SU-DHL-6 (cell line): ENCODE results near the gene OR2F1.

Experiments used
- H2AFZ ChIP-seq: fragments of 200-600 bp; sonication (generic); 2 replicates; pipeline ENCODE4 v1.6.1; 2014; ENCODE audit warnings: low read depth, mild to moderate bottlenecking, moderate library complexity, mixed read lengths, antibody characterized with exemption, low read length; ENCODE audit not compliant: severe bottlenecking
- H3F3A ChIP-seq: fragments of 200-600 bp; shearing (Covaris generic); 2 replicates; pipeline ENCODE4 v1.6.0; 2016; ENCODE audit warnings: antibody characterized with exemption, mild to moderate bottlenecking; ENCODE audit not compliant: insufficient read depth
- H3K27ac ChIP-seq: fragments of 200-600 bp; sonication (generic); 2 replicates; pipeline ENCODE4 v1.5.1; 2016; ENCODE audit warnings: low read depth, mild to moderate bottlenecking, low read length, moderate library complexity, mixed read lengths
- H3K27me3 ChIP-seq: fragments of 200-600 bp; sonication (generic), shearing (Covaris generic); 2 replicates; pipeline ENCODE4 v1.6.0; 2014; ENCODE audit warnings: mild to moderate bottlenecking, low read length
- H3K36me3 ChIP-seq: fragments of 200-600 bp; sonication (generic); 2 replicates; pipeline ENCODE4 v1.6.1; 2014; ENCODE audit warnings: mild to moderate bottlenecking, low read length, mixed read lengths
- H3K4me2 ChIP-seq: fragments of 300-600, 200-600 bp; shearing (Covaris generic), sonication (generic); 2 replicates; pipeline ENCODE4 v1.6.0; 2014; ENCODE audit warnings: low read length, low read depth, mild to moderate bottlenecking; ENCODE audit not compliant: poor library complexity, severe bottlenecking
- H3K4me3 ChIP-seq: fragments of 200-600 bp; sonication (generic); 2 replicates; pipeline ENCODE4 v1.5.1; 2014; ENCODE audit warnings: antibody characterized with exemption, low read length, mild to moderate bottlenecking, mixed read lengths; ENCODE audit not compliant: insufficient read depth, poor library complexity, severe bottlenecking
- H3K79me2 ChIP-seq: fragments of 200-600 bp; sonication (generic); 2 replicates; pipeline ENCODE4 v1.6.1; 2014; ENCODE audit warnings: mild to moderate bottlenecking, low read length, moderate library complexity; ENCODE audit not compliant: insufficient read depth
- H3K9ac ChIP-seq: fragments of 200-600 bp; sonication (generic); 2 replicates; pipeline ENCODE4 v1.7.0; 2014; ENCODE audit warnings: mild to moderate bottlenecking, low read length
- H3K9me2 ChIP-seq: fragments of 200-600 bp; sonication (generic); replicated peaks from 2 replicates; pipeline ENCODE4 v1.6.1; 2014; ENCODE audit warnings: low read length; ENCODE audit not compliant: insufficient read depth
- H3K9me3 ChIP-seq: fragments of 200-600 bp; sonication (generic); 2 replicates; pipeline ENCODE4 v1.6.1; 2014; ENCODE audit warnings: low read length, mixed read lengths; ENCODE audit not compliant: insufficient read depth
- H4K20me1 ChIP-seq: fragments of 200-600 bp; sonication (generic); 2 replicates; pipeline ENCODE4 v1.6.1; 2014; ENCODE audit warnings: low read depth, mild to moderate bottlenecking, antibody characterized with exemption, low read length, moderate library complexity, mixed read lengths
- CTCF ChIP-seq: fragments of 200-600 bp; sonication (generic); IDR thresholded peaks from one replicate; pipeline ENCODE4 v1.5.1; 2017; ENCODE audit warnings: antibody characterized with exemption, mild to moderate bottlenecking, low read length, moderate library complexity; ENCODE audit not compliant: insufficient read depth, poor library complexity, severe bottlenecking
- EZH2phosphoT487 ChIP-seq: fragments of 200-600 bp; sonication (generic), shearing (Covaris generic); conservative IDR thresholded peaks from 2 replicates; pipeline ENCODE4 v1.6.1; 2018; ENCODE audit warnings: mild to moderate bottlenecking, antibody characterized with exemption, low read length, moderate library complexity, mixed read lengths

OR2F1 gene

GRCh38 chr7:143954544-143954943 is at the start of gene OR2F1:
OR2F1 (plus strand) TSS chr7:143954844; CDS start chr7:143959971, 5,127 bp downstream.
- Histone ChIP-seq H3F3A (no peaks in the 10 kb centered on the region), H2AFZ (no peak within 1 kb of the TSS), H4K20me1 (no peaks in the 10 kb centered on the region), H3K27ac (no peak within 1 kb of the TSS), H3K4me3 (no peak within 1 kb of the TSS), H3K79me2 (no peaks in the 10 kb centered on the region), H3K27me3 (no peaks in the 10 kb centered on the region), H3K9me2 (no peaks in the 10 kb centered on the region), H3K4me2 (no peak within 1 kb of the TSS), H3K9ac (no peak within 1 kb of the TSS), H3K36me3 (no peaks in the 10 kb centered on the region), H3K9me3 (no peaks in the 10 kb centered on the region)
- TF ChIP-seq CTCF = no peak
- TF ChIP-seq EZH2phosphoT487 = no peak

- H3K9me3 ChIP-seq = no peaks in the 10 kb centered on the region
- H3K9ac ChIP-seq = no peak overlapping the region
- no peaks in the 10 kb centered on the region for H3K36me3 ChIP-seq
- no peak overlapping the region for H2AFZ ChIP-seq
- no peaks in the 10 kb centered on the region for H4K20me1 ChIP-seq
- no peak for TF ChIP-seq EZH2phosphoT487
- TF ChIP-seq CTCF = no peak
- H3K9me2 ChIP-seq = no peaks in the 10 kb centered on the region
- H3K27ac ChIP-seq = no peak overlapping the region
- no peak overlapping the region for H3K4me2 ChIP-seq
- H3K4me3 ChIP-seq = no peak overlapping the region
- no peaks in the 10 kb centered on the region for H3F3A ChIP-seq
- no peaks in the 10 kb centered on the region for H3K27me3 ChIP-seq
- no peaks in the 10 kb centered on the region for H3K79me2 ChIP-seq
These were observed 49.1 kb upstream of the OR2F1 start for GRCh38 chr7:143905509-143905908.

GRCh38 chr7:143906151-143906550 is 48.5 kb upstream of the OR2F1 start:
- H3K36me3 ChIP-seq = no peaks in the 10 kb centered on the region
- no peaks in the 10 kb centered on the region for H3K79me2 ChIP-seq
- no peak overlapping the region for H3K4me2 ChIP-seq
- no peak overlapping the region for H3K9ac ChIP-seq
- no peaks in the 10 kb centered on the region for H4K20me1 ChIP-seq
- no peaks in the 10 kb centered on the region for H3K9me2 ChIP-seq
- H2AFZ ChIP-seq = no peak overlapping the region
- no peak for TF ChIP-seq CTCF
- H3K27ac ChIP-seq = no peak overlapping the region
- H3K9me3 ChIP-seq = no peaks in the 10 kb centered on the region
- no peaks in the 10 kb centered on the region for H3K27me3 ChIP-seq
- no peak overlapping the region for H3K4me3 ChIP-seq
- H3F3A ChIP-seq = no peaks in the 10 kb centered on the region

- Histone ChIP-seq H3K27me3 (no peaks in the 10 kb centered on the region), H3F3A (no peaks in the 10 kb centered on the region), H3K9ac (no peak overlapping the region), H3K9me3 (no peaks in the 10 kb centered on the region), H3K4me2 (no peak overlapping the region), H2AFZ (no peak overlapping the region), H4K20me1 (no peaks in the 10 kb centered on the region), H3K9me2 (no peaks in the 10 kb centered on the region), H3K4me3 (no peak overlapping the region), H3K79me2 (no peaks in the 10 kb centered on the region), H3K27ac (no peak overlapping the region), H3K36me3 (no peaks in the 10 kb centered on the region)
- TF ChIP-seq EZH2phosphoT487 = no peak
- TF ChIP-seq CTCF = no peak
These were observed 47.7 kb upstream of the OR2F1 start for GRCh38 chr7:143906895-143907294.
